GM18517 (cell line): ENCODE data around the gene PRKCE.
A peak's percentile ranks its signal among the peaks of the same experiment; 100 is the strongest.
"Not testable (repeated sequence)": the region's sequence is repeated elsewhere in the genome, so short reads cannot be mapped to it uniquely, and the experiment has no call there.

ENCODE experiments used
- ATAC-seq: cut with Tn5 transposase; IDR thresholded peaks from one replicate; pipeline ENCODE4 v1.9.1; 2021; ENCODE audit warnings: mild to moderate bottlenecking, moderate library complexity; ENCODE audit not compliant: unreplicated experiment

The PRKCE gene

DNA sequence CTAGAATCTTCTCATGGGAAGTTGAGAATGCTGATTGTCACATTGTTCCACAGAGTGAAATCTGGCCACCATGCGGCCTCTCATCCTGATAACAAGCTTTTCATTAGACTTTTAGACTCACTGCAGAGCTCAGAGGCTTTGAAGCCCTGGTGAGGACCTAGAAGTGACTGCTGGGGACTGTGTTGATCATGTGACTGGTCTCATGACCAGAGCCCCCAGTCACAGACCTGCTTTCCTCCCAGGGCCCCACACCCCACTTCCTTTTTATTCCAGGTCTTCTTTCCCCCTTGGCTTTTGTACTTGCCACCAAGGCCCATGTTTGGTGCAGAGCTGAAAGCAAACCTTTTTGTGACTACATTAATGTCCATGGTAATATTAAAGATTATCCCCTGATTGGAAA is 45.2 kb downstream of the PRKCE start:
- ATAC-seq: no peak

DNA sequence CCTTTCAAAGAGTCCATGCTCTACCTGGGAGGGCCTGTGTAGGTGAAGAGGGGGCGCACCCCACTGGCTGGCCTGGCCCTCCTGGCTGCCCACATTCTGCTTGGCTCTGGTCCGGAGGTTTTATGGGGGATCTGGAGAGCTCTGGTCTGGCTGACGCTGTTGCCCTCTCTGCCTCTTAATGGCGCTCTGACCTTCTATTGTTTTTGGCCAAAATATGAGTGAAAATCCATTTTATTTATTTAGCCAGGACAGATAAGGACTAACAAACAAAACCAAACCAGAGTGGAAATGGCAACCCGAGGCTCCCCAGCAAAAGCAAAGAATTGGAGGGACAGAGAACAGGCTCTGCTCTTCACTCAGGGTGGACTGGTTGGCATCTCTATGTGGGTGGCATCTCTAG is 45.7 kb downstream of the PRKCE start:
- ATAC-seq: no peak

DNA sequence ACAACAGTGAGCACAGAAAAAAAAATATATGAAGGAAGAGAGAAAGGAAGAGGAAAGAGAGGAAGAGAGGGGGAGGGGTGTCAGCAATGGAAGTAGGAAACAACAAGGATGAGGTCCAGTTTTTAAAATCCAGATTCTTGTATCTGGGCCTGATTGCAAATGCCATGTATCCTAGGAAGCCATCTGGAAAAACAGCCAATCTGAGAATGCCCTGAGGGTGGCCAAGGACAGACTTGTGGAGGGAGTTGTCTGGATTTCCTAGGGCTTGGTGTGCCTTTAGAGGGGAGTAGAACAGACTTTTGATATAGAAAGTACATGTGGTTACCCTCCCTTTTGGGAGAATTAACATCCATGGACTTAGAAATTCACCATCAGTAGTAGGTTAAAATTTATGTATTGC is 47.1 kb downstream of the PRKCE start:
- ATAC-seq: no peak

DNA sequence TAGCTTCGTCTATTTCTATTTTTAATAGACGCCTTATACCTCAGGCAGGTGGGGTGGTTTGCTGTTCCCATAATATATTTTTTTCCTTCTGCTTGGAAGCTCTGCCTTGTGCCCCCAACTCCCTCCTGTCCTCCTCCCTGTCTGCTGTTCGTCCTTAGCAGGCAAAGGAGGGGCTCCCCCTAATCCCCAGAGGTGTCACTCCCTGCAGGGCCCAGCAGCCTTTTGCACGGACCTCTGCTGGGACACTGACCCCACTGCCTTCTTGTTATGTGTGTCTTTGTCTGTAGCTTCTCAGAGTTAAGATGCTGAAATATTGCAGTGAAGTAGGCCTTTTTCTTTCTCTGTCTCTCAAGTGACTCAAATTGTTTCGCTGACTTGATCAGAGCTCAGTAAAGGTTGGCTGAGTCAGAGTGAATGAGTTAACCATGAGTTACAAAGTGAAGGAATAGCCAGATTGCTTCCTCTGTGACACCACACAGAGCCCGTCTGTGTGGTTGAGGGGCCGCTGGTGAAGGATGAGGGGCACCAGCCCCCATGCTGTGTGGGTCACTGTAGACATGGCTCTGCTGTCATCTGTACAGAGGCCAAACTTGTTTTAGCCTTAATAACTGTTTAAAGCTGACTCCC is 47.7 kb downstream of the PRKCE start:
- peak; percentile 51 for ATAC-seq

DNA sequence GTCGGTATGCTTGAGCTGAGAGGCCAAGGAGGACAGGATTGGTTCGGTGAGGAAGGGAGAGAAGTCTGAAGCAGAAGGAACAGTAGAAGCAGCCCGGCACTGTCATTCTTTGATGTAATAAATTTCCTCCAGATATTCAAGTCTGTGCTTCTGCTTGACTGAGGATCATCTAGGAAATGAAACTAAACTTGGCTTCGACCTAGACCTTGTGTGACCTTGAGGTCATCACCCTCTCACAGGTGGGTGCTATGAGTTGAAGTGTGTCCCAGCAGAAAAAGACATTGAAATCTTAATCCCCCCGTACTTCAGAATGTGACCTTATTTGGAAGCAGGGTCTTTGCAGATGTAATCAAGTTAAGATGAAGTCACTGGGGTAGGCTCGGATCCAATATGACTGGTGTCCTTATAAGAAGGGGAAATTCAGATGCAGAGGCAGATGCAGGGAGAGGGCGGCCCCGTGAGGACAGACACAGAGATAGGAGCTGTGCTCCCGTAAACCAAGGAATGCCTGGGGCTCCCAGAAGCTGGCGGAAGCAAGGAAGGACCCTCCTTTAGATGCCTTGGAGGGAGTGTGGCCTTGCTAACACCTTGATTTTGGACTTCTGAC is 49.0 kb downstream of the PRKCE start:
- ATAC-seq: no peak

DNA sequence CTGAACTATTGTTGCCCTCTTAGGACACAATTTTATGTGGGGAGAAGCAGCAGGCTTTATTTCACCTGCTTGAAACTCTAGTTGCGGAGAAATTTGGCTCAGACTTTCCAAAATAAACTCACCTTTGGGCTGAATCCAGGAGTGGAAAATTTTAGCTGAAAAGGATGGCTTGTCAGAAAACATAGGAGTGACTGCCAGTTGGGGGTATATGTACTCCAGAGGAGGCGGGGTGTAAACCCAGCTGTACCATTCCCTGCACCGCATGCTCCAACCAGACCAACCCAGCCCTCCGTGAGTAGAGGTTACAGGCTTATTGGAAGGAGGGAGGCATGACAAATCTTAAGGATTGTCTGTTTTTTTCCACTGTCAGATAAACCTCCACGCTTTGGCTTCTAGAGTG is 53.8 kb downstream of the PRKCE start:
- ATAC-seq: no peak

DNA sequence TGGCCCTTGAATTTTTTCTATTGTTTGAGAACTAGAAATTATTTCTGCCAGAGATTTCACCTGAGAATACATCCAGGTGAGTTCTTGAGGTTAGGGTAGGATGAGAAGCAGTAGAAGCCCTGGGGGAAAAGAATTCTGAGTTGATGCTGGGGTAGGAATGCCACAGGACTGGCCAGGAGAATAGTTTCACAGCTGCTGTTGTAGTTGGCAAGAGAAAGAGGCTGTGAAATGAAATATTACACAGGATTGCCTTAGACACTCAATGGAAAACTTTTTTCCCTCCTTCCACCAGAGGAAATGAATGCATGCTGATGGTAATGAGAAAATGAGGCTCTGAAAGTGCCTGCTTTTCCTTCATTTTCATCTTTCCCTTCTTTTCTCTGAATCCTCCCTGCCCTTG is 54.6 kb downstream of the PRKCE start:
- ATAC-seq: no peak

DNA sequence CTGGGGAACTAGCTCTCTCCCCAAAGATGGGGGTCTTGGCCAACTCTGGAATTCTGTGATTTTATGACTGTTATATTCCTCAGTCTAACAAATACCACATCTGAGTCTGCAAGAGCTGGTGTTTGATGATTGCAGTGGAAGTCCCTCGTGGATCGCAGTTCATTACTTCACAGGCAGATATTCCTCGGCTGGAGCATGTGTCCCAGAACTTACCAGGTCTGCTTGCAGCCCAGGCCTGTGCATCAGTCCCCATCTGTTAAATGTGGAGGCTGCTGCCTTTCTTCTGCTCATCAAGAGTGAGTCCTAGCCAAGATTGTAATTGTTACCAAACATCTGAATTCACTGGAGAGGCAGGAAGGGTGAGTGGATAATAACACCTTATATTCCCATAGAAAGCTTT is 55.5 kb downstream of the PRKCE start:
- ATAC-seq: no peak

DNA sequence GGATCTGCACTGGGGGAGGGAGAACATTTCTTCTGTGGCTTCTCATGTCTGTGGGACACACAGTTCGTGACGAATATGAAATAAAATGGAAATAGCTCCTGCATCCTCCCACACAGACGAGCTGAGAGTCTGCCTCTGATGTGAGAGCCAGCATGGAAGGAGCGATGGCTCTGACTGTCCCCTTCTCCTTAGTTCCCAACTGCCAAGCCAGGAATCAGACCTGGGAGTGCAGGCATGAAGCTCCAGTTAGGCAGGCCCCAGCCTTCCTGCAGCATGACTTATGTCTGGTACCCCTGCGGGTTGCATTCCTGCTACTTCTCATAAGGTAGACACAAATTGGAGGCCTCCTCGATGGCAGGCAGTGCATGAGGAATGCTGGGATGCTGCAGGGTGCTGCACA is 56.2 kb downstream of the PRKCE start:
- ATAC-seq: no peak

DNA sequence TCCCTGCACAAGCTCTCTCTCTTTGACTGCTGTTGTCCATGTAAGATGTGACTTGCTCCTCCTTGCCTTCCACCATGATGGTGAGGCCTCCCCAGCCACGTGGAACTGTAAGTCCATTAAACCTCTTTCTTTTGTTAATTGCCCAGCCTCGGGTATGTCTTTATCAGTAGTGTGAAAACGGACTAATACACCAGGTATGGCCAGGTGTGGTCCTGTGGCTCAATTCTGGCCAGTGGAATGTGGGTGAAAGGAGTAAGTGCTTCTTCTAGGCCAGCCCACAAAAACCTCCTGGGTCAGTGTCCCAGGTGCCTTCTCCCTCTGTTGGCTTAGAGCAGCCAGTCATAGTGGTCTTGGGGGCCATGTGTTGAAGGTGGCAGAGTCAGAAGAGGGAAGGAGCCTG is 57.0 kb downstream of the PRKCE start:
- ATAC-seq: no peak

DNA sequence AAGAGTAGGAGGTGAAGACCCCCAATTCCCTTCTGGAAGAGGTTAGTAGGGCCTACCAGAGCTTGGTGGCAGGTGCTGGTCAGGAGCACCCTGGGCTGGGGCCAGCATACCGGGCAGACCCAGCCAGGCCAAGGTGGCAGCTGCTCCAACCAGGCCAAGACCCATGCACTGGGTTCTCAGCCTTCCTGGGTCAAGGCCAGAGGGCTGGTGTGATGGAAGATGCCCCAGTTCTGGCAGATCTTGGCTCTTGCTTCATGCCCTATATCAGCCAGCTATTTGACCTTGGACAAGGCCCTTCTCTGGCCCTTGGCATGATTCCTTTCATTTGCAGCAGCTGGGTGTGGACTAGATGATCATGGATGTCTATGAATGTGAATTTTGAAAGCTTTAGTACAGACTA is 57.7 kb downstream of the PRKCE start:
- no peak for ATAC-seq

DNA sequence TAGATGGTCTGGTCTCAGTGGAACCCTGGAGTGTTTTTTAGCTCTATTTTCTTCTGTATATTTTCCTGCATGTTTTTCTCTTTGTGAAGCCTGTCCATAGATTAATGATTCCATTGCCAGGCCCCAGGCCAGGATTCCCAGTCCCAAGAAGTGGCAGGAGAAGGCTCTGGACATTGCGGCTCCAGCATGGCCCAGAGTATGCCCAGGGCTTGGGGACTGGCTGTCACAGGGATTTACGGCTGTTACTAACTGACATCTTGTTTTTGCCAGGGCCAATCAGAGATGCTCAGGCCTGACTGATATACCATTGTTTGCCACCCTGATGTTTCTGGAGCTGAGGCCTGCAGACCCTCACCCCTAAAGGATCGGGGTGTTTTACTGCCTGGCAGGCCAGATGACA is 59.0 kb downstream of the PRKCE start:
- ATAC-seq: no peak

DNA sequence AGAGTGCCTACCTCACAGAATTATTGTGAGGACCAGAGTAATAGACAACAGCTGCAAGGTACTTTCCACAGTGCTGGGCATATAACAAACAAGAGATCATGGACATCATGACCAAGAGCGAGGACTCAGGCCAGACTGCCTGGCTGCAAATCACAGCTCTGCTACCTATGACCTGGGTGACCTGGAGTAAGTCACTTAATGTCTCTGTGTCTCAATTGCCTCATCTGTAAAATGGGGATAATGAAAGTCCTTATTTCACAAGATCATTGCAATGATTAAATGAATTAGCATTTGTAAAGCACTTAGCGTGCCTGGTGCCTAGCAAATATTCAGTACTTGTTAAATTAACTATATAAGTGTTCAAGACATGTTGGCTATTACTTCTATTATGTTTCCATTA is 59.7 kb downstream of the PRKCE start:
- no peak for ATAC-seq

DNA sequence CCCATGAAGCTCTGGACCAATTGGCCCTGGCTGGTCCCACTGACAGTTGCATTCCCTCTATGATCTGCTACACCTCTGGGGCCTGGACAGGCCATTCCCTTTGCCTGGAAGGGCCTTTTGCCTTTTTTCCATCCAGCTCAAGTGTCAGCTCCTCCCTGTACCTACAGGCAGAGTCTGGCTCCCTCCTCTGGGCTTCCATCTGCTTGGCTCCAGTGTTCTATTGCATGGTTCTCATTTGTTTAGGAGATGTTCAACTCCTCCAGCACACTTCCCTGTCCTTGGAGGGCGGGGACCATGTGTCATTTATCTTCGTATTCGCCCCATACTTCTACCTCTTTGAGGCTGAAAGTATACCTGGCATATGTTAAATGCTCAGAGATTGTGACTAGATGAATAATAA is 61.1 kb downstream of the PRKCE start:
- ATAC-seq: no peak

DNA sequence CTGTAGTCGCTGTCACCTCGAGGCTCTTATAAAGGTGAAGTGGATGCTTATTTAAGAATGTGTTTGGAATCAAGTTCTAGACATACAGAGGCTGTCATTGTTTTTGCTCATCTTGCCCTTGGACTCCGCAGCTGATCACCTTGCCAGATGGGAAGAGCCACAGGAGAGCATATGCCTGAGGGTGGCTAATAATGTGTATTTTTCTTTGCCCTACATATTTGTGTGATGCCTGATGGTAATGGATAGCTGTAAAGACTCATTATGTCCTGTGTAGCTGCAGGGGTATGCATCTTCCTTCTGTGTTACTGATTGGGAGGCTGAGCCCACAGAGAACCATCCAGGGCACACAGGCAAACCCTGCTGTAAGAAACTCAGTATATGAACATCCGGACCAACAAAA is 61.7 kb downstream of the PRKCE start:
- ATAC-seq: no peak

DNA sequence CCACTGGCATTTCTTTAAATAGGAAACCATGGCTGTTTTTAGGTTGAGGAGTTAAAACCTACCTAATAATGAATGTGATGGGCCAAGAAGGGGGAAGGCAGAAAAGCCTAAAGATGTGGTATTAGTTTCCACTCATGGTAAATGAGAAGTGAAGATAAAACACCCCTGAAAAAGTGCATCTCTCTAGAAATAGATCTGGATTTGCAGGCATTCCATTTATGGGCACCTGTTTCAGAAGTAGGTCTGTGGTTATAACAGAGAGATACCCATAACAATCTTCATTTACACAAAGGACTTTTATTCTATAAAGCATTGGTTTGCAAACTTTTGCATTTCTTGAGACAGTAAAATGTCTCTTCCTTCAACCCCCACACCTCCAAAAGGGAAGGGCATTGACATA is 62.1 kb downstream of the PRKCE start:
- ATAC-seq: peak; percentile 64

DNA sequence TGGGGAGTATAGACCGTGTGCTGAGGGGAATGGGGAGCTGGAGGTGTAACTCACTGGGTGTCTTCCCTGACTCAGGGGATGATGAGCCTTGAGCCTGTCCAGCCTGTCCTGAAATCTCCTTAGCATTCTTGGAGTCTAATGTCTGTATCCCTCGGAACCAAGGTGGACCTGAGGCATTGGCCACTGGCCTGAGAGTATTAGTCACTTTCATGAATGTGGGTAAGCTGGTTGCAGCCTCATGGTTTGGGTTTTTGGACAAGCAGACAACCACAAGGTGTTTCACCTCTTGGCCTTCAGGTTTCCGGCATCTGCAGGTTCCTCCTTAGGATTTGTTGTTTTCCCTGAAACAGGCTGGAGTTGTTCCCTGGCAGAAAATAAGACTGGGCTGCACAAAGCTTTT is 63.2 kb downstream of the PRKCE start:
- ATAC-seq: no peak

DNA sequence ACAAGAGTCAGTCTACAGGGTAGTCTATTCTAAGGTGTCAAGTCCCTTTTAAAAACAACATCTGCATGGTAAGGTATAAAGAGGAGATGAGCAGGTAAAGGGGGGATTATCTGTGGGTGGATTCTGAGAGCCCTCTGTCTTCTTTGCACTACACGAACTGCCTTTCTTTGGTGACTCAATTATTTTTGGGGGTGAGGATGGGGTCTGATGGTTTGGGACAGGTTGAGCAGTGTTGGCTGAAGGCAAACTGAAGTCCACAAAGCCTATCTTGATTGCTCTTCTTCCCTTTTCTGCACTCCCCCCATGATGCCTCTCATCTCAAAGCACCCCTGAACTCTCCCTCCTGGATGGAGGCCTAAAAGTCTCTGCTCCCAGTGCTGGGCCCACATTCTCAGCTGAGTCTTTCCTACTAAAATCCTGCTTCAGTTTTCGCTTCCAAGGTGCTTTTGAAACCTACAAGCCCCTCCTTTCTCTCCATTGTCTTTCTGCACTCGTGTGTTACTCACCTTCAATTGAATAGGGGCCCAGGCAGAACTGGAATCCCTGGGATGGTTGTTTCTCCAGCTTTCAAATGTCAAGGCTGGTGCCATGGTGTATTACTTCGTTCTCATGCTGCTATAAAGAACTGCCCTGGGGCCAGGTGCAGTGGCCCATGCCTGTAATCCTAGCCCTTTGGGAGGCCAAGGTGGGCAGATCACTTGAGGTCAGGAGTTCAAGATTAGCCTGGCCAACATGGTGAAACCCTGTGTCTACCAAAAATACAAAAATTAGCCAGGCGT is 64.3 kb downstream of the PRKCE start:
- no peak for ATAC-seq

DNA sequence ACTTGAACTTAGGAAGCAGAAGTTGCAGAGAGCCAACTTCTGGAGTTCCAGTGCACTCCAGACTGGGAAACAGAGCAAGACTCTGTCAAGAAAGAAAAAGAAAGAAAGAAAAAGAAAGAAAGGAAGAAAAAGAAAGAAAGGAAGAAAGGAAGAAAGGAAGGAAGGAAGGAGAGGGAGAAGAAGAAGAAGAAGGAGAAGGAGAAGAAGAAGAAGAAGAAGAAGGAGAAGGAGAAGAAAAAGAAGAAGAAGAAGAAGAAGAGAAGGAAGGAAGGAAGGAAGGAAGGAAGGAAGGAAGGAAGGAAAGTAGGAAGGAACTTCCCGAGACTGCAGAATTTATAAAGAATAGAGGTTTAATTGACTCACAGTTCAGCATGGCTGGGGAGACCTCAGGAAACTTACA is 65.0 kb downstream of the PRKCE start:
- not testable (repeated sequence) for ATAC-seq

DNA sequence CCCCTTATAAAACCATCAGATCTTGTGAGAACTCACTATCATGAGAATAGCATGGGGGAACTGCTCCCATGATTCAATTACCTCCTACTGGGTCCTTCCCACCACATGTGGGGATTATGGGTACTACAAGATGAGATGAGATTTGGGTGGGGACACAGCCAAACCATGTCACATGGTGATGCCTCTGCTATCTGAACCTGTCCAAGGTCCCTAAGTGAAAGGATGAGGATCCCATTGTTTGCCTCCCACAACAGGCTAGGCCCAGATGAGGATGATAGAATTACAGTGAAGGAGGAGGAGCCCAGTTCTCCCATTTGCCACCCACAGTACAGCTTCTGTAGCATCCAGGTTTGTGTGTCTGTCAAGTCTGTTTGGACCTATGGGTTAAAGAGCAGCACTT is 65.4 kb downstream of the PRKCE start:
- ATAC-seq: no peak

DNA sequence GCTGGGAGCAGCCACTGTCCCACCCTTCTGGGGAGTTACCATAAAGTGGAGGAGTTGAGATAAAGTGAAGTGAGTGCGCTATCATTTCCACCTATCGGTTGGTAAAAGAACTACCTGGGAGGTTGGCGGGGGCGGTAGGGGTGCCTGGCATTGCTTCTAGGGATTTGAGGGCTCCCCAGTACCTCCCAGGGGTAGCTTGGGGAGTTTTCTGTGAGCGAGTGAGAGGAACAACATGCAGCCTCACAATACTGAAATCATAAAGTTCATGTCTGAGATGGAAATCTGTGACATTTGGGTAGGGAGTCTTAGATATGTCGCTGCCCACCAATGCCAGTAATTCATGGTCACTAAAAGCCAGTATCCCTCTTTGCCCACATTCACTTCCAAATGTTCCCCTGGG is 68.7 kb downstream of the PRKCE start:
- no peak for ATAC-seq

DNA sequence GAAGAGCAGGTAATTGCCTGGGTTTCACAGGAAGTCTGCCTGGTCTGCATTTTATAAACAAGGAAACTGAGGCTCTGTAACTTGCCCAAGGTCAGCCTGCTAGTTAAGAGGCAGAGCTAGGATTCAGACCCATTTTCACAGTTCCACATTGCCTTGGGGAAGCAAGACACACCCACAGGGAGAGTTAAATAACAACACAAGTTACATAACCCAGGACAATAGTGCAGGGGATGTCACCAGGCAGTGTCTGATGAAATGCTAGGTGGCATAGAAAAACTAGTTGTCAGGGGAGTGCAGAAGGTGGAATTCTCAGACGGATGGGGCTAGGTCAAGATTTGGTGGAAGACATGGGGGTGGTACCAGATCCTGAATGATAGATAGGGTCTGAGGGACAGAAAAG is 69.7 kb downstream of the PRKCE start:
- ATAC-seq: no peak
